ENCODE results near the gene ZNF860. TPM values are rescaled to one million over a fixed set of nuclear protein-coding genes. Genes with fewer than 3 reads are reported as not detected.
A peak's percentile ranks its signal among the peaks of the same experiment; 100 is the strongest.

The ZNF860 gene
- total RNA-seq, 1 donor from 2014 or later, result 0.56 TPM

DNA sequence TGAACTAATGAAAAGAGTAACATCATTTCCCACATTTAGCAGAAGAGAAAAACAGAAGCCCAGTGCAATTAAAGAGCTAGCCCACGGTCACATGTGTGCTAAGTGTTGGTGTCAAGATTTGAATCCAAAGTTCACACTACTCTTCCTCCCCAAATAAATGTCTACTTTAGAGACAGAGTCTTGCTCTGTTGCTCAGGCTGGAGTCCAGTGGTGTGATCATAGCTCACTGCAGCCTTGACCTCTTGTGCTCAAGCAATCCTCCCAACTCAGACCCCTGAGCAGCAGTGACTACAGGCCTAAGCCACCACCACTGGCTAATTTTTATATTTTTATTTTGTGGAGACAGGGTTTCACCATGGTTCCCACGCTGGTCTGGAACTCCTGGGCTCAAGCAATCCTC lies 5.2 kb upstream of the ZNF860 start:
- Mint-ChIP-seq H3K27me3 (ENCODE audit: low read depth) (peaks cover 28% of the 10 kb centered on the region), H3K4me1 (peaks cover 20% of the 10 kb centered on the region), H3K9me3 (no peaks in the 10 kb centered on the region), H3K36me3 (ENCODE audit: low read depth) (peaks cover 3% of the 10 kb centered on the region), H3K4me3 (no peak overlapping the region), H3K27ac (ENCODE audit: unreplicated experiment) (no peak overlapping the region)
- TF ChIP-seq, protein P1, sequence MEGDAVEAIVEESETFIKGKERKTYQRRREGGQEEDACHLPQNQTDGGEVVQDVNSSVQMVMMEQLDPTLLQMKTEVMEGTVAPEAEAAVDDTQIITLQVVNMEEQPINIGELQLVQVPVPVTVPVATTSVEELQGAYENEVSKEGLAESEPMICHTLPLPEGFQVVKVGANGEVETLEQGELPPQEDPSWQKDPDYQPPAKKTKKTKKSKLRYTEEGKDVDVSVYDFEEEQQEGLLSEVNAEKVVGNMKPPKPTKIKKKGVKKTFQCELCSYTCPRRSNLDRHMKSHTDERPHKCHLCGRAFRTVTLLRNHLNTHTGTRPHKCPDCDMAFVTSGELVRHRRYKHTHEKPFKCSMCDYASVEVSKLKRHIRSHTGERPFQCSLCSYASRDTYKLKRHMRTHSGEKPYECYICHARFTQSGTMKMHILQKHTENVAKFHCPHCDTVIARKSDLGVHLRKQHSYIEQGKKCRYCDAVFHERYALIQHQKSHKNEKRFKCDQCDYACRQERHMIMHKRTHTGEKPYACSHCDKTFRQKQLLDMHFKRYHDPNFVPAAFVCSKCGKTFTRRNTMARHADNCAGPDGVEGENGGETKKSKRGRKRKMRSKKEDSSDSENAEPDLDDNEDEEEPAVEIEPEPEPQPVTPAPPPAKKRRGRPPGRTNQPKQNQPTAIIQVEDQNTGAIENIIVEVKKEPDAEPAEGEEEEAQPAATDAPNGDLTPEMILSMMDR (conservative IDR thresholded peaks at IDR 0.05), result no peak
- DNase-seq (ENCODE audit: low read depth, low spot score), result no peak

DNA sequence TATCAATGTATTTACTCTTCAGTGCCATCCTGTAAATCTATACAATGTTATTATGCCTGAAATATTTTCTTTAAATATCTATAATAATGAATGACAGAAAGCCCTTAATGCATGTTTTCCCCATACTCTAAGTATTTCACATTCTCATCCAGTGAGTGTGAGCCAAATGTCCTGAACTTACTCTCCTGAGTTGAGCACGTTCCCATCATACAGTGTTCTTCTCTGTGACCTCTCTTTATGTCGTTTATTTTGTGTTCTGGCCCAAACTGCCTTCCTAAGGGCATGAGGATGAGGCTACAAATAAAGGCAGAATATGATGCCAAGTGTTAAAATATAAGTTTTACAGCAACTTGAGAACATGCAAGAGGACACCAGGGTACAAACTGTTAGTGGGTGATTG lies 3.8 kb upstream of the ZNF860 start:
- Mint-ChIP-seq H3K4me3 (peak overlapping the region; percentile 22), H3K4me1 (peaks cover 18% of the 10 kb centered on the region), H3K9me3 (no peaks in the 10 kb centered on the region), H3K27me3 (ENCODE audit: low read depth) (peaks cover 42% of the 10 kb centered on the region), H3K36me3 (ENCODE audit: low read depth) (peaks cover 3% of the 10 kb centered on the region), H3K27ac (ENCODE audit: unreplicated experiment) (no peak overlapping the region)
- DNase-seq (ENCODE audit: low read depth, low spot score), result no peak
- TF ChIP-seq, protein P1 (conservative IDR thresholded peaks at IDR 0.05), result no peak

DNA sequence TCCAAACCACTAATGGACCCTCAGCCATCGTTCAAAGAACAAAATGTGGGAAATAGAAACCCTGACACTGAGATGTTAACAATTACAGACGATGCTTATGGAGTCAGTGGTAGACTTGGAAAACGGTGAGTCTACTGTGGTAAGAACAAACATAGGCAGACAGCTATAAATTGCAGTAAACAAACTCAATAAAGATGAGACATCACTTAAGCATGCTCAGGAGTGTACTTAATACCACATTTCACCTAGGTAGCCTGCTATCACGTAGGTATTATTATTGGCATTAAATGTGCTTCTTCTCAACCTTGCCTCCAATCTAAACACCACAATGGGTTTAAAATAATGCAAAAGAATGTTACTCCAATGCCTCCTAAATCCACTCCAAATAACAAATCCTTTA lies 3.0 kb upstream of the ZNF860 start:
- H3K4me3 Mint-ChIP-seq, result peak overlapping the region; percentile 86
- H3K4me1 Mint-ChIP-seq, result peaks cover 13% of the 10 kb centered on the region

DNA sequence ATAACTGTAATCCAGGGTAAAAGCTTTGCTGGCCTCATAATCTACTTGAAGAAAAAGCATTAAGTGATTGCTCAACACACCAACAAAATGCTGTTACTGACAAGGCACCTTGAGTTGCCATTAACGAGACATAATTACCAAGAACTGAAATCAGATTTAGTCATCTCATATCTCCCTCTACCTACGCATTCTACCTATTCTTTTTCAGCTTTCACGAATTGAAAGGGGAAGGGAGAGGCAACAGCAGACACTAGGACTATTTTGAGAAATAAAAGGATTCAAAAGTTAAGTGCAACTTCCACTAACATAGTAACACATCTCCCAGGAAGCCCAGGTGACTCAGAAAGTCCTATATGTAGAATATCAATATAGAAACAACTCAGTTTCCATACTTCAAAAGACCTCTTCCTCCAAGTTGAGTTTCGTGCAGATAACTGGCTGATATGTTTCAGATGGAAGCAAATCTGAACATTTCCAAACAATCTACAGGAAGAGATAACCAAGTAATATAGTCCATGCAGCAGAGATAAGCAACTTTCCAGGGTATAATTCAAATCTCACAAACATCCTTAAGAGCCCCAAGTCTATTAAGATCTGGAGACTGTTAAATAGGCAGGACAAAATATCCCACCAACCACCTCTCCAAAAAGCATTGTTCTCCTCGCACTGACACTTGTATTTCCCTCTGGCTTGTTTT lies 2.4 kb upstream of the ZNF860 start:
- Mint-ChIP-seq H3K4me1 (peaks cover 13% of the 10 kb centered on the region), H3K9me3 (no peaks in the 10 kb centered on the region), H3K27me3 (ENCODE audit: low read depth) (peaks cover 48% of the 10 kb centered on the region), H3K36me3 (ENCODE audit: low read depth) (peaks cover 3% of the 10 kb centered on the region), H3K27ac (ENCODE audit: unreplicated experiment) (no peak overlapping the region), H3K4me3 (peak overlapping the region; percentile 86)
- TF ChIP-seq, protein P1 (conservative IDR thresholded peaks at IDR 0.05), result no peak
- no peak for DNase-seq (ENCODE audit: low read depth, low spot score)

More for the DNA sequence above, 3.0 kb upstream of the ZNF860 start:
- Mint-ChIP-seq H3K36me3 (ENCODE audit: low read depth) (peaks cover 3% of the 10 kb centered on the region), H3K27me3 (ENCODE audit: low read depth) (peaks cover 48% of the 10 kb centered on the region), H3K27ac (ENCODE audit: unreplicated experiment) (no peak overlapping the region), H3K9me3 (no peaks in the 10 kb centered on the region)
- DNase-seq (ENCODE audit: low read depth, low spot score), result no peak
- TF ChIP-seq, protein P1 (conservative IDR thresholded peaks at IDR 0.05), result no peak

DNA sequence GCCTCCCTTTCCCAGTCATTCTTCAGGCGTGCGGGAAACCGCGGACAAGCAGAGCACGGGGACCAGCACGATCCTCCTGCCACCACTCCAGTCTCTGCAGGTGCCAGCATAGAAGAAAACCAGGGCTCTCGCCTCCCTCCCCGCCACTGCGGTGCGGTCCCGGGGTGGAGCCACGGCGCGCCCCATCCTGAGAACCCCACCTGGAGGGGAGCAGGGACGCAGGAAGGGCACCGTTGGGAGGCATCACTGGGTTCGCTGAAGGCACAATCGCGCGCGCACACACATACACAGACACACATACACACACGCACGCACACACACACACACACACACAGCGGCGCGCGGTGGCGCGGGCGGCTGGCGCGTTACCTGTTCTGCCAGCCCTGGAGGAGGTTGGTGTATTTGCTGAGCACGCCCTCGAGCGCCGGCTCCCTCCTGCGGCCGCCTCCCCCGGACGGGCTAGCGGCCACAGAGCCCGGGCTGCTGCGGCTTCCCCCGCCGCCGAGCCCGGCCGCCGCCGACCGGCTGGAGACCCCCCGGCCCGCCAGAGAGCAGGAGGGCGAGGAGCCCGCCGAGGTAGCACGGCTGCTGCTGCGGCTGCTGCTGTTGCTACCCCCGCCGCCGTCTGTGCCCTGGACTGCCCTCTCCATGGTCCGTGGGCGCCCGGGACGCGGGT lies 882 bp upstream of the ZNF860 start:
- H3K4me3 Mint-ChIP-seq, result peak overlapping the region; percentile 85
- H3K36me3 Mint-ChIP-seq (ENCODE audit: low read depth), result peaks cover 3% of the 10 kb centered on the region
- TF ChIP-seq, protein P1 (conservative IDR thresholded peaks at IDR 0.05), result peak; percentile 21
- peak; percentile 41 for DNase-seq (ENCODE audit: low read depth, low spot score)
- H3K9me3 Mint-ChIP-seq, result no peaks in the 10 kb centered on the region
- peaks cover 48% of the 10 kb centered on the region for H3K27me3 Mint-ChIP-seq (ENCODE audit: low read depth)
- H3K27ac Mint-ChIP-seq (ENCODE audit: unreplicated experiment), result no peak overlapping the region
- peaks cover 13% of the 10 kb centered on the region for H3K4me1 Mint-ChIP-seq
